Endothelial cell of umbilical vein (primary cell): ENCODE measurements around the gene BEND2. TPM values are rescaled to one million over a fixed set of nuclear protein-coding genes. Genes with fewer than 3 reads are reported as not detected.

Source experiments
- BruUV-seq: library from RNA; stranded (reverse); fragments of 400-500 nt; replicated peaks from 2 replicates; lab custom pipeline; 2021; lab: Mats Ljungman, UMichigan
- CTCF ChIA-PET: fragments of 300-600, 350-600 bp; sonication (Branson Sonifier 250); formaldehyde crosslinking; loops from one replicate; lab custom pipeline; 2021; ENCODE audit warnings: antibody characterized with exemption, inconsistent platforms; lab: Charles Lee
- POLR2A ChIA-PET: fragments of 300-600, 350-600 bp; sonication (Branson Sonifier 250); formaldehyde crosslinking; loops from one replicate; lab custom pipeline; 2021; ENCODE audit warnings: antibody characterized with exemption, inconsistent platforms; lab: Charles Lee
- DNase-seq: peaks from one replicate; pipeline ENCODE4 v3.0.0-alpha.2; 2011; ENCODE audit warnings: low read depth, low spot score
- FAIRE-seq: peaks from 2 replicates; lab custom pipeline; 2011; peaks lifted over from hg19 to GRCh38; lab: Jason Lieb, UNC
- H2AFZ ChIP-seq: 2 replicates; pipeline ENCODE4 v1.6.0; 2012; ENCODE audit warnings: low read depth, low read length, control low read depth, inconsistent platforms
- H3K27ac ChIP-seq: 2 replicates; pipeline ENCODE4 v1.5.1; 2011; ENCODE audit warnings: low read depth, mild to moderate bottlenecking, control low read depth, low read length, moderate library complexity; ENCODE audit not compliant: insufficient read depth
- H3K27me3 ChIP-seq, 2 experiments: 2 replicates each; pipeline versions ENCODE4 v1.6.0 to v1.6.1; 2011; ENCODE audit warnings: low read length in 2 of 2, mixed read lengths in 1 of 2; ENCODE audit not compliant: control insufficient read depth in 2 of 2, insufficient read depth in 2 of 2
- H3K36me3 ChIP-seq, 2 experiments: 2 replicates in 1 of 2; 3 replicates in 1 of 2; pipeline ENCODE4 v1.5.1; 2011; ENCODE audit warnings: low read length in 2 of 2, mild to moderate bottlenecking in 1 of 2, moderate library complexity in 1 of 2; ENCODE audit not compliant: control insufficient read depth in 2 of 2, insufficient read depth in 2 of 2; ENCODE audit errors: extremely low read depth in 1 of 2
- H3K4me1 ChIP-seq: 3 replicates; pipeline ENCODE4 v1.5.1; 2011; ENCODE audit warnings: mild to moderate bottlenecking, low read length; ENCODE audit not compliant: control insufficient read depth, insufficient read depth; ENCODE audit errors: extremely low read depth
- H3K4me2 ChIP-seq: 2 replicates; pipeline ENCODE4 v1.6.1; 2011; ENCODE audit warnings: low read length, control low read depth, mixed read lengths; ENCODE audit not compliant: insufficient read depth
- H3K4me3 ChIP-seq, 3 experiments: fragments of 200-600 bp in 1 of 3; sonication (generic), shearing (Covaris generic) in 1 of 3; replicated peaks in 1 of 3; 2 replicates each; pipeline ENCODE4 v1.5.1; 2011 to 2016; ENCODE audit warnings: control low read depth in 3 of 3, low read length in 3 of 3, mild to moderate bottlenecking in 2 of 3, inconsistent platforms in 1 of 3, low read depth in 1 of 3, moderate library complexity in 1 of 3; ENCODE audit not compliant: insufficient read depth in 1 of 3
- H3K79me2 ChIP-seq: 2 replicates; pipeline ENCODE4 v1.6.0; 2012; ENCODE audit warnings: low read length, inconsistent platforms; ENCODE audit not compliant: control insufficient read depth, insufficient read depth
- H3K9ac ChIP-seq: replicated peaks from 2 replicates; pipeline ENCODE3; 2011; ENCODE audit warnings: low read length, control low read depth; ENCODE audit not compliant: insufficient read depth; ENCODE audit errors: extremely low read depth
- H3K9me1 ChIP-seq: replicated peaks from 3 replicates; pipeline ENCODE4 v1.6.0; 2011; ENCODE audit warnings: mild to moderate bottlenecking, low read length; ENCODE audit not compliant: control insufficient read depth, insufficient read depth; ENCODE audit errors: extremely low read depth
- H3K9me3 ChIP-seq: replicated peaks from 2 replicates; pipeline ENCODE4 v1.5.1; 2012; ENCODE audit warnings: low read length, inconsistent platforms; ENCODE audit not compliant: control insufficient read depth, insufficient read depth
- H4K20me1 ChIP-seq: replicated peaks from 2 replicates; pipeline ENCODE3; 2011; ENCODE audit warnings: mild to moderate bottlenecking, low read length; ENCODE audit not compliant: control insufficient read depth, insufficient read depth; ENCODE audit errors: extremely low read depth
- EZH2 ChIP-seq: IDR thresholded peaks from 2 replicates; pipeline ENCODE4 v1.6.1; 2012; ENCODE audit warnings: borderline replicate concordance, low read depth, mild to moderate bottlenecking, moderate library complexity, low read length, inconsistent platforms; ENCODE audit not compliant: severe bottlenecking
- FOS ChIP-seq: IDR thresholded peaks from 2 replicates; pipeline ENCODE4 v1.6.1; 2011; ENCODE audit warnings: mild to moderate bottlenecking, low read length, moderate library complexity, borderline replicate concordance; ENCODE audit not compliant: insufficient read depth
- GATA2 ChIP-seq: IDR thresholded peaks from 2 replicates; pipeline ENCODE4 v1.7.0; 2011; ENCODE audit warnings: low read depth, mild to moderate bottlenecking, moderate library complexity, mixed read lengths, low read length; ENCODE audit not compliant: insufficient read length, insufficient read depth
- POLR2A ChIP-seq: IDR thresholded peaks from 2 replicates; pipeline ENCODE4 v1.6.1; 2012; ENCODE audit warnings: low read depth, mild to moderate bottlenecking, control low read depth, low read length
- POLR2AphosphoS5 ChIP-seq: IDR thresholded peaks from 2 replicates; pipeline ENCODE4 v1.6.1; 2012; ENCODE audit warnings: low read depth, mild to moderate bottlenecking, control low read depth, low read length, moderate library complexity; ENCODE audit not compliant: insufficient read depth
- dilution Hi-C: fragments of 300-500 bp; cut with MboI; formaldehyde crosslinking; loops from one replicate; pipeline ENCODE4 v1.15.0; 2019; ENCODE audit warnings: low sequenced_read_pairs; ENCODE audit not compliant: extremely low pct_ligation_motif_present
- intact Hi-C: fragments of 100-400 bp; cut with micrococcal nuclease; formaldehyde crosslinking; loops from one replicate; pipeline ENCODE4 v1.10.0; 2022
- polyA plus RNA-seq, 4 experiments: library from polyadenylated mRNA; depleted of rRNA in 3 of 4; stranded (reverse) in 3 of 4; unstranded in 1 of 4; fragments of >200 nt; gene quantifications; 2 replicates each; pipeline versions ENCODE4 v1.2.1 to v1.2.3, GENCODE V29; 2011 to 2012; ENCODE audit warnings: missing spikeins in 1 of 4
- total RNA-seq: library from RNA; stranded (reverse); gene quantifications from 2 replicates; pipeline ENCODE4 v1.2.3, GENCODE V29; 2021
- TF ChIP-seq, protein P1 (sequence below): IDR thresholded peaks from 2 replicates; pipeline ENCODE4 v1.6.1; 2011; ENCODE audit not compliant: insufficient read depth, insufficient read length
- TF ChIP-seq, protein P2 (sequence below), 2 donors: IDR thresholded peaks; 1 replicate in 1 of 2; 2 replicates in 1 of 2; pipeline ENCODE4 v1.5.1; 2011; ENCODE audit warnings: low read length in 2 of 2, mild to moderate bottlenecking in 2 of 2, moderate library complexity in 2 of 2, control low read depth in 1 of 2, inconsistent platforms in 1 of 2, low read depth in 1 of 2; ENCODE audit not compliant: insufficient read depth in 1 of 2; ENCODE audit errors: extremely low read depth in 1 of 2

The BEND2 gene
- total and polyA plus RNA-seq, 2 donors (not counting 3 experiments of a cell fraction or from before 2014, with no cell fraction given), result not detected

DNA sequence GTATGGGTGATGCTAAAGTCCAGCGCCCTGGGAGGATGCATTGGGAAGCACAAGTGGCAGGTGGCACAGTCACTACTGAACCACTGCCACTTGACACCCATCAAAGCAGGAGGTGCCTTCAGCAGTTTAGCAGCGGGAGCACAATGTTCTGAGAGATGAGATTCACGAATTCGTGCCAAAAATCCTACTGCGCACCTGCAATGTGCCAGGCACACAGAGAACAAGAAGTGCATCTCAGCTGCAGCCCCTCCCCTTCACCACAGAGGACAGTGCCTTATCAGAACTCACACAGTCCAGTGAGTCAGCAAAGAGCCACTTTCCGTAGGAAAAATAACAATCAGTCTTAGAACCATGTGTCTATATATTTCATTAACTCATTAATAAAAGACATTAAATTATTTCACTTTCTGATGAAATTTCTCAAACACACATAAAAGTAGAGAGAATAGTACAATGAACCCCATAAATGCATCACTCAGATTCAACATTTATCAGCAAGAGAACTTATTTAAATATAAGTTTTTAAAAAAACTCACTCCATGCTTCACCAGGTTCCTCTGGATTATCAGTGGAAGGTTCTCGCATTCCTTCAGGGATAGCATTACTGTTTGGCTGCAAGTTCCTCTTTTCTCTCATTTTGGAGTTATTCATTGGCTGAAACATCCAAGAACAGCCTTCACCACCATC, 47.0 kb downstream of the BEND2 start:
- POLR2A ChIA-PET, result no interaction called here
- Histone ChIP-seq H3K27me3 (no peaks in the 10 kb centered on the region), H3K79me2 (no peaks in the 10 kb centered on the region), H3K36me3 (no peaks in the 10 kb centered on the region), H3K4me1 (no peaks in the 10 kb centered on the region), H2AFZ (no peak overlapping the region), H3K9ac (no peak overlapping the region), H3K9me3 (no peaks in the 10 kb centered on the region), H3K9me1 (no peaks in the 10 kb centered on the region), H3K4me3 (no peak overlapping the region), H3K4me2 (no peak overlapping the region), H4K20me1 (no peaks in the 10 kb centered on the region), H3K27ac (no peak overlapping the region)
- DNase-seq (no peak), FAIRE-seq (no peak)
- no TSS peak for BruUV-seq
- intact Hi-C loops (no loop called here), dilution Hi-C loops (no loop called here)
- CTCF ChIA-PET, result no interaction called here
- TF ChIP-seq, protein P1, sequence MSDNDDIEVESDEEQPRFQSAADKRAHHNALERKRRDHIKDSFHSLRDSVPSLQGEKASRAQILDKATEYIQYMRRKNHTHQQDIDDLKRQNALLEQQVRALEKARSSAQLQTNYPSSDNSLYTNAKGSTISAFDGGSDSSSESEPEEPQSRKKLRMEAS, result no peak
- TF ChIP-seq GATA2 (no peak), POLR2A (no peak)
- TF ChIP-seq, protein P2, sequence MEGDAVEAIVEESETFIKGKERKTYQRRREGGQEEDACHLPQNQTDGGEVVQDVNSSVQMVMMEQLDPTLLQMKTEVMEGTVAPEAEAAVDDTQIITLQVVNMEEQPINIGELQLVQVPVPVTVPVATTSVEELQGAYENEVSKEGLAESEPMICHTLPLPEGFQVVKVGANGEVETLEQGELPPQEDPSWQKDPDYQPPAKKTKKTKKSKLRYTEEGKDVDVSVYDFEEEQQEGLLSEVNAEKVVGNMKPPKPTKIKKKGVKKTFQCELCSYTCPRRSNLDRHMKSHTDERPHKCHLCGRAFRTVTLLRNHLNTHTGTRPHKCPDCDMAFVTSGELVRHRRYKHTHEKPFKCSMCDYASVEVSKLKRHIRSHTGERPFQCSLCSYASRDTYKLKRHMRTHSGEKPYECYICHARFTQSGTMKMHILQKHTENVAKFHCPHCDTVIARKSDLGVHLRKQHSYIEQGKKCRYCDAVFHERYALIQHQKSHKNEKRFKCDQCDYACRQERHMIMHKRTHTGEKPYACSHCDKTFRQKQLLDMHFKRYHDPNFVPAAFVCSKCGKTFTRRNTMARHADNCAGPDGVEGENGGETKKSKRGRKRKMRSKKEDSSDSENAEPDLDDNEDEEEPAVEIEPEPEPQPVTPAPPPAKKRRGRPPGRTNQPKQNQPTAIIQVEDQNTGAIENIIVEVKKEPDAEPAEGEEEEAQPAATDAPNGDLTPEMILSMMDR (IDR thresholded peaks at IDR 0.05; ENCODE audit: extremely low read depth in 1 of 2, insufficient read depth in 1 of 2, low read depth in 1 of 2, low read length in 2 of 2), result no peak

DNA sequence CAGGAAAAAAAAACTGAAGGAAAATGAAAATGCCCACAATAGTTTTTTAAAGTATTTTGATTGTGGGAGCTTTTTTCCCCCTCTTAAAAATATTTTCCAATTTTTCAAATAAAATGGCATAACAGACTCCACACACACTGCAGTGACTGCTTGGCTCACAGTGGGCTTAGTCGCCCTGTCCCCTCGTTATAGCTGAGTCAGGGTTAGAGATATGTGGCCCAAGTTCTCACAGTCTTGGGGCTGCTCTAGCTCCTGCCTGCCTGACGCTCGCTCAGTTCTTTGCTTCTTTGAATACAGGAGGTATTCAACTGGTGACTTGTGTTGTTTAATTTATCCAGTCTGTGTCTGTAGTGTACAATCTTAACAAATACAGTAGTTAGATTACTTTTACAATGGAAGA, 47.7 kb downstream of the BEND2 start:
- BruUV-seq, result no TSS peak
- Histone ChIP-seq H3K36me3 (no peaks in the 10 kb centered on the region), H4K20me1 (no peaks in the 10 kb centered on the region), H3K9ac (no peak overlapping the region), H2AFZ (no peak overlapping the region), H3K4me1 (no peaks in the 10 kb centered on the region), H3K4me3 (no peak overlapping the region), H3K9me1 (no peaks in the 10 kb centered on the region), H3K27ac (no peak overlapping the region), H3K4me2 (no peak overlapping the region), H3K27me3 (no peaks in the 10 kb centered on the region), H3K9me3 (no peaks in the 10 kb centered on the region), H3K79me2 (no peaks in the 10 kb centered on the region)
- TF ChIP-seq EZH2, result no peak
- TF ChIP-seq POLR2AphosphoS5, result no peak
- TF ChIP-seq GATA2, result no peak
- TF ChIP-seq FOS, result no peak
- DNase-seq (no peak), FAIRE-seq (no peak)
- POLR2A ChIA-PET, result no interaction called here
- CTCF ChIA-PET, result no interaction called here
- dilution Hi-C loops (no loop called here), intact Hi-C loops (no loop called here)
